PC-9 (cell line): Measurements from ENCODE around the gene CELF2.

Source experiments
- CTCF ChIP-seq: fragments of 200-600 bp; sonication (generic); conservative IDR thresholded peaks from 2 replicates; pipeline ENCODE4 v1.6.1; 2017; ENCODE audit warnings: mixed run types, antibody characterized with exemption, mild to moderate bottlenecking, moderate library complexity
- EZH2 ChIP-seq: fragments of 200-600 bp; sonication (generic); IDR thresholded peaks from 2 replicates; pipeline ENCODE4 v1.8.0; 2017; ENCODE audit warnings: antibody characterized with exemption, low read depth

- TF ChIP-seq CTCF (no peak), EZH2 (no peak)
Observed at GRCh38 chr10:11367505-11367904, 349.8 kb downstream of the CELF2 start.
